PC-3 (cell line): ENCODE data around the gene RIPOR2.

Experiments
- EZH2 ChIP-seq: fragments of 300-600 bp; sonication (generic); IDR thresholded peaks from one replicate; pipeline ENCODE4 v1.6.1; 2017; ENCODE audit warnings: antibody characterized with exemption, mild to moderate bottlenecking, low read length; ENCODE audit not compliant: unreplicated experiment
- TF ChIP-seq, protein P1 (sequence below): fragments of 300-600 bp; sonication (generic); conservative IDR thresholded peaks from 2 replicates; pipeline ENCODE4 v1.5.1; 2017; ENCODE audit warnings: antibody characterized with exemption, low read depth, mild to moderate bottlenecking, low read length

GRCh38 chr6:24940311-24940917, 4.7 kb upstream of the RIPOR2 start:
- TF ChIP-seq, protein P1, sequence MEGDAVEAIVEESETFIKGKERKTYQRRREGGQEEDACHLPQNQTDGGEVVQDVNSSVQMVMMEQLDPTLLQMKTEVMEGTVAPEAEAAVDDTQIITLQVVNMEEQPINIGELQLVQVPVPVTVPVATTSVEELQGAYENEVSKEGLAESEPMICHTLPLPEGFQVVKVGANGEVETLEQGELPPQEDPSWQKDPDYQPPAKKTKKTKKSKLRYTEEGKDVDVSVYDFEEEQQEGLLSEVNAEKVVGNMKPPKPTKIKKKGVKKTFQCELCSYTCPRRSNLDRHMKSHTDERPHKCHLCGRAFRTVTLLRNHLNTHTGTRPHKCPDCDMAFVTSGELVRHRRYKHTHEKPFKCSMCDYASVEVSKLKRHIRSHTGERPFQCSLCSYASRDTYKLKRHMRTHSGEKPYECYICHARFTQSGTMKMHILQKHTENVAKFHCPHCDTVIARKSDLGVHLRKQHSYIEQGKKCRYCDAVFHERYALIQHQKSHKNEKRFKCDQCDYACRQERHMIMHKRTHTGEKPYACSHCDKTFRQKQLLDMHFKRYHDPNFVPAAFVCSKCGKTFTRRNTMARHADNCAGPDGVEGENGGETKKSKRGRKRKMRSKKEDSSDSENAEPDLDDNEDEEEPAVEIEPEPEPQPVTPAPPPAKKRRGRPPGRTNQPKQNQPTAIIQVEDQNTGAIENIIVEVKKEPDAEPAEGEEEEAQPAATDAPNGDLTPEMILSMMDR, result no peak
- TF ChIP-seq EZH2, result no peak
